Fibroblast of the aortic adventitia (primary cell): ENCODE results near the gene SMARCC2. TPM values are rescaled to one million over a fixed set of nuclear protein-coding genes. Genes with fewer than 3 reads are reported as not detected.
A peak's percentile ranks its signal among the peaks of the same experiment; 100 is the strongest.

Experiments
- DNase-seq: peaks from one replicate; pipeline ENCODE4 v3.0.0-alpha.2; 2010; ENCODE audit warnings: low read depth
- H3K4me3 ChIP-seq: 2 replicates; pipeline ENCODE4 v1.5.1; 2011; ENCODE audit warnings: low read depth, mild to moderate bottlenecking, control low read depth, low read length, moderate library complexity
- total RNA-seq: library from RNA; depleted of rRNA; stranded (reverse); fragments of >200 nt; gene quantifications from 2 replicates; pipeline ENCODE4 v1.2.3, GENCODE V29; 2012; ENCODE audit warnings: low replicate concordance
- TF ChIP-seq, protein P1 (sequence below): IDR thresholded peaks from 2 replicates; pipeline ENCODE4 v1.5.1; 2011; ENCODE audit warnings: mild to moderate bottlenecking, low read length, control low read depth, inconsistent platforms; ENCODE audit not compliant: insufficient read depth

Gene SMARCC2
- total RNA-seq, 1 donor, result 69.4 TPM

DNA sequence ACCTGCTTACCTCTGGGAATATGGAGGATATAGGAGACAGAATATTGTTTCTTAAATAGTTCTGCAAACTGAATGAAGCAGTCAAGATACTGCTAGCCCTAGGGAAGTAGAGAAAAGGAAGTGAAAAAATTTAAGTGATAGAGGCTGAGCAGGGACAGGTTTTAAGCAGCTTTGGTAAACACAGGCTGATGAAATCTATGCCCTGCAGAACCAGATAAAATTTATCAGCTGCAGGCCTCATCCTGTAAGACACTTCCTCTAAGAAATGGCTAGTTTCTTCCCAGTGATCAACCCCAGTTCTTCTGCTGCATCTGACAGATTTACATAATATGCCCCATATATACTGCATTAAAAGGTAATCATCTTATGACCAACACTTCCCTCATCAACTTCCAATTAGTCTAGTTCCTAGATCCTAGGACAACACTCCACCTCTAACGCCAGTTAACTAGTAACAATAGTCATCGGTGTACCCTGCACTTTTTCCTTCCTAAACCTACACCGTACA, 62.5 kb downstream of the SMARCC2 start:
- TF ChIP-seq, protein P1, sequence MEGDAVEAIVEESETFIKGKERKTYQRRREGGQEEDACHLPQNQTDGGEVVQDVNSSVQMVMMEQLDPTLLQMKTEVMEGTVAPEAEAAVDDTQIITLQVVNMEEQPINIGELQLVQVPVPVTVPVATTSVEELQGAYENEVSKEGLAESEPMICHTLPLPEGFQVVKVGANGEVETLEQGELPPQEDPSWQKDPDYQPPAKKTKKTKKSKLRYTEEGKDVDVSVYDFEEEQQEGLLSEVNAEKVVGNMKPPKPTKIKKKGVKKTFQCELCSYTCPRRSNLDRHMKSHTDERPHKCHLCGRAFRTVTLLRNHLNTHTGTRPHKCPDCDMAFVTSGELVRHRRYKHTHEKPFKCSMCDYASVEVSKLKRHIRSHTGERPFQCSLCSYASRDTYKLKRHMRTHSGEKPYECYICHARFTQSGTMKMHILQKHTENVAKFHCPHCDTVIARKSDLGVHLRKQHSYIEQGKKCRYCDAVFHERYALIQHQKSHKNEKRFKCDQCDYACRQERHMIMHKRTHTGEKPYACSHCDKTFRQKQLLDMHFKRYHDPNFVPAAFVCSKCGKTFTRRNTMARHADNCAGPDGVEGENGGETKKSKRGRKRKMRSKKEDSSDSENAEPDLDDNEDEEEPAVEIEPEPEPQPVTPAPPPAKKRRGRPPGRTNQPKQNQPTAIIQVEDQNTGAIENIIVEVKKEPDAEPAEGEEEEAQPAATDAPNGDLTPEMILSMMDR, result no peak
- peak overlapping the region; percentile 64 for H3K4me3 ChIP-seq
- no peak for DNase-seq

DNA sequence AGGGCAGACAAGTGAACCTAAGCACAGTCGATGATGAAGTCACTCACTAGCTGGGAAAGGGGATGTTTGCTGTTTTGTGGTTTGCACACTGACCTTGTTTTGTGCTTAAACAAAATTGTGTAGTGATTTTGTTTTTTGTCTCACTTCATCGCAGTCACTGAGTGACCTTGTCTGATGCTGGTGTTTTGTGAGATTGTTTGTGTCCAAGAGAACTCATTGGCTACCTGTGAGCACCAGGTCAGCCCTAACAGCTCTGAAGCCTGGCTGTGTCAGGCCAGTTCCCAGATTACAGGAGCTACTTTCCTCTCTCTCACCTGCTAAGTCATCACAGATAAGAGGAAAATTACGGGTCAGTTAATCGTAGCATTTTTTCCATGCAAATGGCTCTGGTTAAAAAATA, 65.2 kb downstream of the SMARCC2 start:
- DNase-seq, result no peak
- H3K4me3 ChIP-seq, result no peak overlapping the region
- TF ChIP-seq, protein P1, result no peak

DNA sequence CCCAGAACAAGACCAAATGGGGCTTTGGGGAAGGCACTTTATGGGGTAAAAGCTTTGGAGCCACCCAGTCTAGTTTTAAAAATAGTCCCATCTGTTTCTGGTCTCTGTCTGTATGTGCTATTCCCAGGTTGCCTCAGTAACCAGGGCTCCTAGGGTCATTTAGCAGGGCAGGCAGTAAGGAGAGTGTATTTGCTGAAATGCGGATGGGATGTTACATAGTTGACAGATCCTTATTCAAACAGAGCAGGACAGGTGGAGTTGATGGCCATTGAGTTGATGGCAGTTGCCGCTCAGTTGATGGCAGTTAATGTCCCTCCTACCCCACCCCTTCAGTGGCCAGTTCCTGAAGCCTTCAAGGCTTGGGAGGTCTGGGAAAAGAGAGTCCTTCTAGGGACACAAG, 66.6 kb downstream of the SMARCC2 start:
- TF ChIP-seq, protein P1, result no peak
- no peak for DNase-seq

DNA sequence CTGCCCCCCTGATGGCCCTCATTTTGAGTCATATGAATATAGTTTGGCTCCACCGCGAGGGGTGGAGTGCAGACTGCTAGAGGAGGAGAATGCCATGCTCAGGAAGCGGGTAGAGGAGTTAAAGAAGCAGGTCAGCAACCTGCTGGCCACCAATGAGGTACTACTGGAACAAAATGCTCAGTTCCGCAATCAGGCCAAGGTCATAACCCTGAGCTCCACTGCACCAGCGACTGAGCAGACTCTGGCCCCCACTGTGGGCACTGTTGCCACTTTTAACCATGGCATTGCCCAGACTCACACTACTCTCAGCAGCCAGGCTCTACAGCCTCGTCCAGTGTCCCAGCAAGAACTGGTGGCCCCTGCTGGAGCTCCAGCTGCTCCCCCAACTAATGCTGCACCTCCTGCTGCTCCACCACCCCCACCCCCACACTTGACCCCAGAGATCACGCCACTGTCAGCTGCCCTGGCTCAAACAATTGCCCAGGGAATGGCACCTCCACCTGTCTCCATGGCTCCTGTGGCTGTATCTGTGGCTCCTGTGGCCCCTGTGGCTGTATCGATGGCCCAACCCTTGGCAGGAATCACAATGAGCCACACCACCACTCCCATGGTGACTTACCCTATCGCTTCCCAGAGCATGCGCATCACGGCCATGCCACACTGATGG, 67.9 kb downstream of the SMARCC2 start:
- DNase-seq, result no peak
- TF ChIP-seq, protein P1, result no peak
- no peak overlapping the region for H3K4me3 ChIP-seq

More for the DNA sequence above, 66.6 kb downstream of the SMARCC2 start:
- no peak overlapping the region for H3K4me3 ChIP-seq

DNA sequence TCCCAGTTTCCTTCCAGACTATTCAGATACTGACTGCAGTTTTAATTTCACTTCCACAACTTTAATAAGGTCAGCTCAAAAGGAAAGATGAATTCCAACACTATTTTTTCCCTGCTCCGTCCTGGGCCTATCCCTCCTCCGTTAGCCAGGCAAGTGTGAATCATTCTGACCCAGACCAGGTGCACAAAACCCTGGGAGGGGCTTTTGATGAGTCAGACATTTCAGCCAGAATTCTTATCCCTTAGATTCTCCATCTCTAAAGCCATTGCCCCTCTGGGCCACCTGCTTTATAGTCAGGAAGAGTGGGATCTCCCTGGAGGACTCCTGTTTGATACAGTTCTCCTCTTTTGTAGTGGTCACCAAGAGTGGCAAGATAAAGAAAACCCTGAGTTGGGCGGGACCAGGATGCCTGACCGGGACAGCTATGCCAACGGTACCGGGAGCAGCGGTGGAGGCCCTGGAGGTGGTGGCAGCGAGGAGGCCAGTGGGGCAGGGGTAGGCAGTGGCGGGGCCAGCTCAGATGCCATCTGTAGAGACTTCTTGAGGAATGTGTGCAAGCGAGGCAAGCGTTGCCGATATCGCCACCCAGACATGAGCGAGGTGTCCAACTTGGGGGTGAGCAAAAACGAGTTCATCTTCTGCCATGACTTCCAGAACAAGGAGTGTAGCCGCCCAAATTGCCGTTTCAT, 69.0 kb downstream of the SMARCC2 start:
- no peak for DNase-seq
- TF ChIP-seq, protein P1, result no peak
- H3K4me3 ChIP-seq, result no peak overlapping the region

DNA sequence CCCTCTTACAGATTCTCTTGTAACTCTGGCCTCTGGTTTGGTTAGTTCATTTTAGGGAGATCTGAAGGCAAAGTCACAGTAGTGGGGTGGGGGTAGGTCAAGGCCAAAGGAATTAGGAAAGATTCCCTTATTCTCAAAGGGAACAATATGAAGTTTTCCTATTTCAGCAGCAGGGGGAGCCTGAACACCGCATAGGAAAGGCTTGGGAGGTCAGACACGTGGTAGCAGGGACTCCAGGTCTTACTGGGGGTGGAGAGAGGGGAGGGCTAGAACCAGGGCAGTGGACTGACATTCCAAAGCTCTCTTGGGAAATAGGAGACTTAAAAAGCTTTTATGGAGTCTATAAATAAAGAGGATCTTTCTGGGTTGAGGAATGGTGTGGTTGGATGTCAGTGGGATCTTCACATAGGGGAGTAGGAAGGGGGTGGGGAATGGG, 69.9 kb downstream of the SMARCC2 start:
- peak overlapping the region; percentile 90 for H3K4me3 ChIP-seq
- TF ChIP-seq, protein P1, result peak; percentile 85
- peak; percentile 96 for DNase-seq
